ENCODE results near the gene MOK.
A peak's percentile ranks its signal among the peaks of the same experiment; 100 is the strongest.

MOK gene

GRCh38 chr14:102283631-102284129 is 21.3 kb downstream of the MOK start:
- no peak for DNase-seq

DNA sequence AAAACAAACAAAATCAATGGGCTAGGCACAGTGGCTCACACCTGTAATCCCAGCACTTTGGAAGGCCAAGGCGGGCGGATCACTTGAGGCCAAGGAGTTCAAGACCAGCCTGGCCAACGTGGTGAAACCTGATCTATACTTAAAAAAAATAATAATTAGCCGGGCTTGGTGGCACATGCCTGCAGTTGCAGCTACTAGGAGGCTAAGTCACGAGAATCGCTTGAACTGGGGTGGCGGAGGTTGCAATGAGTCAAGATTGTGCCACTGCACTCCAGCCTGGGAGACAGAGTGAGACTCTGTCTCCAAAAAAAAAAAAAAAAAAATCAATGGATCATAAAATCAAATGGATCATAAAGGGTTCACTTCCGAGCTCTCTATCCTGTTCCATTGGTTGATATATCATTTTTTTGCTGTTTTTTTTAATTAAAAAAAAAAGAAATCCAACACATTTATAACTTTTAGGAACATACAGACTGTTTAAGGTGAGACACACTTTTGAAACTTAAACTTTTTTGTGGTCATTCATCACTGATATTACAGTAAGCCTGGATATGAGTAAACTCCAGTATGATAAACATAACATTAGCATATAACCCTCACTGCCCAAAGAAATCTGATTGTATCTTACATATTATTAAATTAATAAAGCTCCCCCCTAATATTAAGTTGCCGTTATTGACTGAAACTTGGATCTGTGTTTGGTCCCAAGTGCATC is 22.1 kb downstream of the MOK start:
- DNase-seq: no peak

- DNase-seq: no peak
Observed at GRCh38 chr14:102280376-102280962, 24.5 kb downstream of the MOK start.

DNA sequence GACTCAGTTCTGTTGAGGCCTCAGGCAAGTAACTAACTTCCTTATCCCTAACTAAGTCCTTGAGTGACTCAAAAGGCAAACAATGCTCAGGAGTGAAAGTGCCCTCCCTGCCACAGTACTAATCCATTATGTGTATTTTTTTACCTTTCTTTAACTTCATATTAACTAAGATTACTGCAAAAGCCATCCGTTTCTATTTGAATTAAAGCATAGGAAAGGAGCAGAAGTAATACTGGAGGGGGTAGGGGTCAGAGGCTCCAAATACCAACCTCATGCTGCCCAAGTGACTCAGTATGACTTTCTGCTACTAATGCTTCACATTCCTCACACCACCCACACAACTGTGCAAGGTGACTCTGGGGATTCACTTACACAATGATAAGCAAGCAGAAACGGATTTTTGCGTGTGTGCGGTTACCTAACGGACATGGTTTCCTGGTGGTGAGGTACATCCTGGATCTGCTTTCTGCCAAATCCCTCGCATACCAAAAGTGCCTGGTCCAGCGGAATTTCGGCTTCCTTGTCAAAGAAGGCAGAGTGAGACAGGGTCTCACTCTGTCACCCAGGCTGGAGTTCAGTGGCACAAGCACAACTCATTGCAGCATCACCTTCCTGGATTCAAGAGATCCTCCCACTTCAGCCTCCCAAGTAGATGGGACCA is 25.1 kb downstream of the MOK start:
- no peak for DNase-seq

DNA sequence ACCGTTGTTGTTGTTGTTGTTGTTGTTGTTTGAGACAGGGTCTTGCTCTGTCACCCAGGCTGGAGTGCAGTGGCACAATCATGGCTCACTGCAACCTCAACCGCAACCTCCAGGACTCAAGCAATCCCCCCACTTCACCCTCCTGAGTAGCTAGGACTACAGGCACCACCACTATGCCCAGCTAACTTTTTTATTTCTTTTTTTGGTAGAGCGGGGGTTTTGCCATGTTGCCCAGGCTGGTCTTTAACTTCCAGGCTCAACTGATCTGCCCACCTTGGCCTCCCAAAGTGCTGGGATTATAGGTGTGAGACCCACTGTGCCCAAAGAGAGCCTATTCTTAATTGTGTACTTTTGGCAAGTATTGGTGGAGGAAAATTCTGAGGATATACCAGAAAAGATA is 25.7 kb downstream of the MOK start:
- DNase-seq: no peak

GRCh38 chr14:102278631-102278935 is 26.4 kb downstream of the MOK start:
- no peak for DNase-seq

GRCh38 chr14:102277874-102278630 is 26.9 kb downstream of the MOK start:
- DNase-seq: peak; percentile 43 to 82

- no peak for DNase-seq
Observed at GRCh38 chr14:102275866-102276265, 29.1 kb downstream of the MOK start.

DNA sequence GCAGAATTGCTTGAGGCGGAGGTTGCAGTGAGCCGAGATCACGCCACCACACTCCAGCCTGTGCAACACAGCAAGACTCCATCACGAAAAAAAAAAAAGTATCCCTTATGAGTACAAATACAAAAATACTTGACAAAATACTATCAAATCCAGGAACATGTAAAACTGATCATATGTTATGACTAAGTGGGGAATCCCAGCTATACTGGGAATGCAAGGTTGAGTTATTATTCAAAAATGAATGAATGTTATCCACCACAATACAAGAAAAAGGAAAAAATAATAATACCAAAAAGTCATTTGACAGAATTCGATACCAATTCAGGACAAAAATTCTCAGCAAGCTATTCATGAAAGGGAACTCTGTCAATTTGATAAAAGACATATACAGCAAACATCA is 32.6 kb downstream of the MOK start:
- DNase-seq: no peak

- no peak for DNase-seq
Observed at GRCh38 chr14:102264775-102265174, 40.2 kb downstream of the MOK start.

DNA sequence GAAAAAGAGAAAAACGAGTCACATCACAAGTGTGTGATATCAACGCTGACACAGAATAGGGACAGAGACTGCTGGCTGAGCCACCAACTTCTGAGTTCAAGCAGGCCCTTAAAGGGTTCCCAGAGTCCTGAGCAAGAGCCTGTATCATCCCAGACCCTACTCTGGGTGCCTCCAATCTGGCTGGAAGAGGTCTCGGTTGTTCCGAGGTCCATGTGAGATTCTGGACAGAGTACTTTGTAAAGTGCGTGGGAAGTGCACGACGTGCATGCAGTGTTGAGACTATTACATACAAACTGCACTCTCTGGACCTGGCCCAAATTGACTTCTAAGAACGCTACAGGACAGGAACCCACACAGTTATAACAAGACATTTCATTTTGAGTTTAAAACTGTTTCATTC is 40.6 kb downstream of the MOK start:
- no peak for DNase-seq

DNA sequence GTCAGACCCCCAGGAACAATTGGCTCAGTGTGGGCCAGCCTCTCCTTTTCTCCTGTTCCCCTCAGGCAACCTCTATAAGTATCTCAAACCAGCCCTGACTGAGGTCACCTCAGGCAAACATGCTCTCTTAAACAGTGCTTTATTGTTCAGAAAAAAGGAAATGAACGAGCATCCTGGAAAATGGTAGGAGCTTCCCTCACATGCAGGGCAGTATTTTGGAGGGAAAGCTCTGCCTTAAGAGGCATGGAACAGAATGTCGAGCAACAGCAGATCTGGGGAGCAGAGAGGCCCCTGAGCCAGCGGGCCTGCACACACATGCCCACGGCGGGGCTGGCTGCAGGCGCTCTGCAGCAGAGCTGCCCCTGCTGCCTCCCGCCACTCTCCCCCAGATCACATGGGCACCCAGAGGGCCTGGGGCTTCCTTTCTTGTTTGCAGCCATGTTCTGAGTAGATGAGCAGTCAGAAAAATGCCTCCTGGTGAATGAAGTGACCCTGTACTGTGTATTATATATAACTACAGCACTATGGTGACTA is 42.0 kb downstream of the MOK start:
- peak; percentile 41 to 72 for DNase-seq

- no peak for DNase-seq
Observed at GRCh38 chr14:102258136-102258535, 46.8 kb downstream of the MOK start.

DNA sequence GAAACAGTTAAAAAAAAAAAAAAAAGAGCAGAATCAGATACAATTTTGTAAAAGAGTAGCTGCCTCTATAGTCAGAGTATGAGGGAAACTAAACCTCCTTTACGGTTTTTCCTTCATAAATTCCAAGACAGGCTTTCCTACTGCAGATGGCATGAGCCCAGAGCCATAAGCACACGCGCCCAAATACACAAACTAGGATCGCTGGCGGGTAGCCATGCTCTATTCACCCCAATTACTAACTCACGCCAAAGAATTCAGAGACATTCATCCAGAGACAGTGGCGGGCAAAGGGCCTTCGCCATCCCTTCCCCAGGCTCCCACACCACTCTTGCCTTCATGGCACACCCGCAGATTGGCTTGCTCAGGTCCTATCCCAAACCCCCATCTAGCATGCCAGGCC is 48.2 kb downstream of the MOK start:
- no peak for DNase-seq

DNA sequence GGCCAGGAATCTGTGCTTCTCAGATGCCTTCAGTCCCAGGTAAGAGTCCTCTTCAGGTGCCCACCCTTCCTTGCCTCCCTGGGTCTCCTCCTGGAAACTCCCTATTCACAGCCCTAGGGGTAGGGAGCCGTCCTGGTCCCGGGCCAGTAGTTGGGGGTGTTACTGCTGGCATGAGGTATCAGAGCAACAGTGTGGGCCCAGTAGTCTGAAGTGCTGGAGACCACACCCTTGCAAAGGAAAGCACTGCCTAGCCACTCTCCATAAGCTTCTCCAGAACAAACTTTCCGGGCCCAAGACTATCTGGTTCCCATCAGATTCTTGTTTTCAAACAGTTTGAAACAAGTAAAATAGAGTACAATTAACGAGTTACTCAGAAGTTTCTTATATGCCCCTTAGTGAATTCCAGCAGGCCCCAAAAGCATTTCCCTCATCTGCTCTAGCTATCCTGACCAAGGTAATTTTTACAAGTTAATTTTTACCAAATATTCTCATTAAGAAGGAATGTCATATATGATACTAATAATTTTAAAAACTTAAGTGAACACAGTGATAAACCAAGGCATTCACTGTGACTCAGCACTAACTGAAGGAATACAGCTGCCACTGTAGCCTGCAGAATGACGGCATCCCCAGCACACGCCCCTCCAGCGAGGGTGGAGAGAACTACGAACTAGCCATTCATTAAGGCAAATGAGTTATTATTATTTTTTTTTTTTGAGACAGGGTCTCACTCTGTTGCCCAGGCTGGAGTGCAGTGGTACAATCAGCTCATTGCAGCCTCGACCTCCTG is 49.4 kb downstream of the MOK start:
- no peak for DNase-seq

DNA sequence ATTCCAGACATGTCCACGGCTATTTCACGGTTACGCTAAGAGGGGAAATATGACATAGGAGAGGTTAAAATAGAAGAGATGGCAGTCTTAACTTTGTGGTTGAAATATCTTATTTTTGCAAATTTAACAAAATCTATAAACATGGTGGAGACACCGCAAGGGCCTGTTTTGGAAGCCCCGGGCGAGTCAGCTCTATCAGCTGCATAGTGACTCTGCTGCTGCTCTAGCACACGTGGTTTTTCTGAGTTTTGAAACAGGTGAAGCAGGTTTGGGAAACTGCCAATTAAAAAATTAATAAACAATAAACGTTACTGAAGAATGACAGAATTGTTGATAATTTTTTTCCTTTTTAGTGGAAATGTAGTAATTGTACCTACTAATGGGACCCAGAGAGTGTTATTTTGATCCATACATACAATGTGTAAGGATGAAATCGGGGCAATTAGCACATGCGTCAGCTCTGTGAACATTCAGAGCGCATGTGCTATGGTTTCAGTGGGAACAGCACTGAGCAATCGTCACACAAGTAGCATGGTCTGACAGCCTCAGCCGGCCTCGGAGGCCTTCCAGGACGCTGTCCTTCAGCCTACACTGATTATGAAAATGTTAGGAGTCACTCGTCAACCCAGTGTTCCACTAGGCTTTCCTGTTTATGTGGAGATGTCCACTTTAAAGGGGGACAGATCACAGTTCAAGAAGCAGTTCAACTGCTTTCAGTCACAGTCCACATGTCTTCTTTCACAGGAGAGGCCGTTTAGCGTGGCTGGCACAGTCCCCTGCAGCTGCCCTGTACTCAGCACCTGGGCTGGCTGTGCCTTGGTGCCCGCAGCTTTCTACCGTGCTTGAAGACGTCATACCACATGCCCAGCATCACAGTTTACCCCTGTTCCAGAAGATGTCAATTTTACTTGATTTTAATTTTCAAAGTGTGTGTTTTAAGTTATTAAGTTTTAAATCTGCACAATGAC is 51.8 kb downstream of the MOK start:
- DNase-seq: no peak

GRCh38 chr14:102251161-102251560 is 53.8 kb downstream of the MOK start:
- no peak for DNase-seq

GRCh38 chr14:102250636-102251035 is 54.3 kb downstream of the MOK start:
- DNase-seq: no peak

DNA sequence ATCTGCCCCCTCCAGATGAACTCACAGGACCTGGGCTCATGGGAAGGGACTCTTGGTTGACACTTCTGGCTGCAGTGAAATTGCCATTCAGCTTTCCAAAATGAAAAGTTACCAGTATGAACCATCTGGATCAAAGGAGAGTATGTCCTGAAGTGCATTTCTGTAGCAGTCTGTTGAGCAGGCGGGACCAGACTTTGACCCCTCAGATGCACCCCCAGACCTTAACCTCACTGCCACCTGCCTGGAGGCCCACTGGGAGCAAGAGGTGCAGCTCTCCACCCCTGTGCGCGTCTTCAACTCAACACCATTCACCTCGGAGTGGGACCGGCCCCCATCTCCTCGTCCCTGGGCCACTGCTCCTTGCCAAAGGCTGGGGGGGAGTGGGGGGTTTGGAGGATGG is 55.0 kb downstream of the MOK start:
- DNase-seq: no peak

GRCh38 chr14:102249041-102249440 is 55.9 kb downstream of the MOK start:
- no peak for DNase-seq

DNA sequence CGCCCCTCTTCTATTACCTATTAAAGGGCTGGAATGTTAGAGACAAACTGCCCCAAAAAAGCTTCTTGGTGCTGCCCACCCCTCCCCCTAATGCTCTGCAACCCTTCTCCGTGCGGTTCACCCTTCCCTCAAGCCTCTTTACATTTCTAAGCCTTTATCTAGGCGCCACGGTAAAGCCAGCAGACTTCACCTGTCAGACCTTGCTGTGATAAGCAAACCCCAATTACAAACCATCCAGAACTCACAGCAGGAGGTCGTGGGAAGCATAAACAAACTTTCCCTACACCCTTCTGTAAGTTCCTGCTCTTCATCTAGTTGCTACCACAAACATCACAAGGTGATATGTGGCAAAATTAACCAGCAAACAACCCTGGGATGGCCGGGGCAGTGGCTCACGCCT is 56.8 kb downstream of the MOK start:
- no peak for DNase-seq
